Stimulated activated CD8-positive, alpha-beta memory T cell treated with anti-CD3 and anti-CD28 coated beads, Interleukin-15, amount 100 ng/mL, for 1 hour (primary cell): ENCODE data around the gene RASAL2.
"Not testable (repeated sequence)": the region's sequence is repeated elsewhere in the genome, so short reads cannot be mapped to it uniquely, and the experiment has no call there.

Source experiments
- DNase-seq: peaks from one replicate; pipeline ENCODE4 v3.0.0-alpha.2; 2020; ENCODE audit warnings: low read depth

RASAL2 gene

GRCh38 chr1:178071811-178072210 lies 22.1 kb upstream of the RASAL2 start:
- DNase-seq: no peak

GRCh38 chr1:178072326-178072725 lies 21.6 kb upstream of the RASAL2 start:
- no peak for DNase-seq

DNA sequence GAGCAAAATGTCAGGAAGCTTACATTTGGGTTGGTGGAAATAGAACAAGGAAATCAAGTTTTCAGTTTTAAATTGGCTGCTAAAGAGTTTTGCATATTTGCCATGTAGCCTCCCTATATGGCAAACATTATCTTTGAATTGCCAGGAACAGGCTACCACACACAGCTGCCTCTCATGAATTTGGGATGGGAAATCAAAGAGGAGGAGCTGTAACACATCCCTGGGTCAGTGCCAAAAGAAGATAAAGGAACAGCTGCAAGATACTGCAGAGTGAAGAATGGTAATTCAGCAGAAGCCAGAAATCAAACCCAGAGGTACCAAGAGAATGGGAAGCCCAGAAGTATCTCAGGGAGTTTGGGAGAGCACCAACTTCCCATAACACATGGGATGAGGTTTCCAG lies 18.6 kb upstream of the RASAL2 start:
- no peak for DNase-seq

GRCh38 chr1:178076607-178077006 lies 17.3 kb upstream of the RASAL2 start:
- DNase-seq: no peak

GRCh38 chr1:178077917-178078316 lies 16.0 kb upstream of the RASAL2 start:
- DNase-seq: no peak

DNA sequence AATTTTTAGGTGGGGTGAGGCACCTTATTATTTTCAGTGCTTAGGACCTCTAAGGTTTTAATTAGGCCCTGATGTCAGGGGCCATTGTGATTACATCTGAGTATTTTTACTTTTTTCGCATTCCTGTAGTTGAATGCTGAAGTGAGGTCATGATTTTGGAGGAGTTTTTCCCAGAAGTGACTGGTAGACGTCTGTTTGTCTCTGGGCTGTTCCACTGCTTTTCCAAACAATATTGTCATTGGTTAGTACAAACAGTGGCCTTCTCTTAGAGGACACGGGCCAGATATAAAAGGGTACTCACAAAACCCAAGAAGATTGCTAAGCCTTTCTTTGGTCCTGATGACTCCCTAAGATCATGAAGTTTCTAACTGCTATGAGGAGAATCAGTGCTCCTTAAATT lies 7.6 kb upstream of the RASAL2 start:
- DNase-seq: no peak

DNA sequence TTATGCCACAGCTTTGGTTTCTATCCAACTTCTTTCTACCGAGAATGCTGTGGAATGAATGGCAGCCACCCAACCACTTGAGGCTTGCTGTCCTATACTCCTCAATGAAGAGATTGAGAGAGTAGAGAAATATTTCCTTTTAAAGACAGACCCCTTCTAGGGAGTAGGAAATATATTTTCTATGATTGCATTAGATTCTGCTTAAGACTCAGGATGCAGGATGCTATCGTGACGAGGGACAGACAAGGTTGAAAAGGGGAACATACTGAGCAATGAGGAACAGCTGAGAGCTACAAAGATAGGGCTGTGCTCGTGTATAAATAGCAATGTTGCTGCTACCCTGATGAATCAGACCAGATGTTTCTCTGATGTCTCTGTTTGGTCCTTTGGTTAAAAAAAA lies 7.1 kb upstream of the RASAL2 start:
- no peak for DNase-seq

- no peak for DNase-seq
Observed at GRCh38 chr1:178088651-178089050, 5.3 kb upstream of the RASAL2 start.

DNA sequence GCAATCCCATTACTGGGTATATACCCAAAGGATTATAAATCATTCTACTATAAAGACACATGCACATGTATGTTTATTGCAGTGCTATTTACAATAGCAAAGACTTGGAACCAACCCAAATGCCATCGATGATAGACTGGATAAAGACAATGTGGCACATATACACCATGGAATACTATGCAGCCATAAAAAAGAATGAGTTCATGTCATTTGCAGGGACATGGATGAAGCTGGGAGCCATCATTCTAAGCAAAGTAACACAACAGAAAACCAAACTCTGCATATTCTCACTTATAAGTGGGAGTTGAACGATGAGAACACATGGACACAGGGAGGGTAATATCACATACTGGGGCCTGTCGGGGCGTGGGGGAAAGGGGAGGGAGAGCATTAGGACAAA lies 2.5 kb upstream of the RASAL2 start:
- not testable (repeated sequence) for DNase-seq

DNA sequence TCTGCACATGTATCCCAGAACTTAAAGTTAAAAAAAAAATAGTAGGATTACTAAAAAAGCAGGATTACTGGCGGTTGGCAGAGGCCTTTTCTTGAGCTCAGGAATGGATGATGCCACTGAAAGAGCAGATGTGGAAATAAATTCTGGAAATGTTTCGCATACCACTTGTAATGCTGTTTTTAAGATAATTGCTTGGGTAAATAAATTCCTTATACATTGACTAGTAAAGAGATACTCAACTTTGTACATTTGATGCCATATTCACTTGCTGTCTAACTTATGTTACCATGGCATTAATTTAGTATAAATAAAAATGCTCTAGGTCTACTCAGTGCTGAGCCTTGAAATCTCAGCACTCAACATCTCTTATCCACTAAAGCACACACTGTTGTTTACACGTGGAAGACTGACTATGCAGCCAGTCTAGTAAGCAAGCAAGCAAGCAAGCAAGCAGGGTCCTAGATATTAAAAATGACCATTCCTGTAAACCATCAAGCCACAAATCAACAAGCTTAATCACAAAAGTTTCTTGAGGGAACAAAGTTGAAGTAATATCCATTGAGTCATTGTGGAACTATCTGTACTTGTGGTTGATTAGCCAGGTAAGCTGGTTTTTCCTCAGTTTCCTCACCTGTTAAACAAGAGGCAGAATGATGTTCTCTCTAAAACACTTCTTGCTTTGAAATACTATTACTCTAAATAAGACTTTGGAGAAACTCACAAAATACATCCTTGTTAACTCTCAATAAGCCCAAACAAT lies 1.7 kb upstream of the RASAL2 start:
- DNase-seq: no peak

DNA sequence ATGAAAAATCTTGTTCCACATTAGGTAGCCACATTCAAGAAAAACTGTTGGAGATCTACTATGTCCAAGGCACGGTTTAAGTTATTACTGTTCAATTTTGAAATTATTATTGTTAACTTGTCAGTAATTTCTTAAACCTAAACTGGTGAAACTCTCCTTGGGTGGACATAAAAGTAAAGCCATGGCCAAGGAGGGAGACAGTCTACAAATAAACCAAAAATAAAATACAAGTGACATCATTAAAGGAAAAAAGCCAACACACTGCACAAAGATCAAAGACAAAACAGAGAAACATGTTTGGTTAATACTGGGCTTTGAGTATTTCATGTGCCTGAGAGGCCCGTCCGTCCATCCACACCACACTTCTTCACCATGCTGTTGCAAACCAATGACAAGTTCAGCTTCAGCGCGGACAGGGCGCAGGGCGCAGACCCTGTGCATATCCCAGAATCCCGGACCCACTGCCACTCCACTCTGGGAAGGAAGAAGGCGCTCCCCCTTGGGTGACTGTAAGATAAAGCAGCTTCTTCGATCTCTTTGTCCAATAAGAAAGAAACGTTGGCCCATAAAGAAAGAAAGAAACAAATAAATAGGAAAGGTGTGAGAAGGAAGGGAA lies 918 bp upstream of the RASAL2 start:
- DNase-seq: no peak

DNA sequence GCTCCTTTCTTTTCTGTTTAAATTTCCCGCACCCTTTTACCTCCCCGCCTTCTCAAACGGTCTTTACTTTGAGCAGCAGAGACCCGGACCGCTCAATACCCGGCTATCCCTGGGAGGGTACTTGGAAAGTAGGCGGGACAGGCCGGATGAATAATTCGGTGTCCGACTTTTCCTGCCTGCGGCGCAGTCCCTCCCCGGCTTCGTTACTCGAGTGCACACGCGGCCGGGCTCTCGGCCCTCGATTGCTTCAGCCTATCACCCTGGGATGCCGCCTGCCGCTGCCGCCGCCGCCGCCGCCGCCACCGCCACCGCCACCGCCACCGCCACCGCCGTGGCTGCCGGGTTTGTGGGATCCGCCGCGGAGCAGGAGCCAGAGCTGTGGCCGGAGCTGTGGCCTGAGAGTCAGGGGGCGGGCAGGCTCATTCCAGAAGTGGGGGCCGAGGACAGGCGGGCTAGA lies 382 bp upstream of the RASAL2 start:
- DNase-seq: no peak

GRCh38 chr1:178094739-178095645 lies 1.1 kb downstream of the RASAL2 start:
- no peak for DNase-seq

GRCh38 chr1:178096421-178096820 lies 2.5 kb downstream of the RASAL2 start:
- DNase-seq: no peak

GRCh38 chr1:178098262-178098661 lies 4.4 kb downstream of the RASAL2 start:
- no peak for DNase-seq

- no peak for DNase-seq
Observed at GRCh38 chr1:178101266-178101630, 7.3 kb downstream of the RASAL2 start.

- no peak for DNase-seq
Observed at GRCh38 chr1:178101654-178102053, 7.8 kb downstream of the RASAL2 start.

GRCh38 chr1:178102218-178102617 lies 8.3 kb downstream of the RASAL2 start:
- no peak for DNase-seq

DNA sequence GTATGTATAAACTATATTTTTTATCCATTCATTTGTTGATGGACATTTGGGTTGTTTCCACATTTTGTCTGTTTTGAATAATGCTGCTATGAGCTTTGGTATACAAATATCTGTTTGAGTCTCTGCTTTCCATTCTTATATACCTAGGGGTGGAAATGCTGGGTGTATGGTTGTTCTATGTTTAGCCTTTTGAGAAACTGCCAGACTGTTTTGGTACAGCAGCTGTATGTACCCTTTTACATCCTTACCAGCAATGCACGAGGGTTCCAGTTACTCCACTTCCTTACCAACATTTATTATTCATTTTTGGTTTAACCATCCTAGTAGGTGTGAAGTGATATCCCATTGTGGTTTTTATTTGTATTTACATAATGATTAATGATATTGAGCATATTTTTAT lies 13.9 kb downstream of the RASAL2 start:
- DNase-seq: no peak

- DNase-seq: no peak
Observed at GRCh38 chr1:178109348-178110143, 15.6 kb downstream of the RASAL2 start.

GRCh38 chr1:178115260-178115659 lies 21.4 kb downstream of the RASAL2 start:
- no peak for DNase-seq

DNA sequence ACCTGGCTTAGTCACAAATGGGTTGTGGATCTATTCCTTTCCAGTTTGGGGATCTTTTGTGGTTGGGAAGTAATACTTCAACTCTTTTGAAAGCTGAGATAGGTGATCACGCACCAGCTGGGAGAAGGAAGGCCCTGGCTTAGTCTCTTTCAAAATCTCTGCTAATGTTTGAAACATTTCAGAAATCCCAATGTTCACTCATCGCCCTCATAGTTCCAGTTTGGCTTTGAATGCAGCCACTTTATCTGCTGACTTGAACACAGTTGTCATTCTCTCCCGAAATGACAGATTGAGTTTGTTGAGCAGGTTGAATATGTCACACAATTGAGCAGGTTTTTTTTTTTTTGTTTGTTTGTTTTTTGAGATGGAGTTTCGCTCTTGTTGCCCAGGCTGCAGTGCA lies 24.6 kb downstream of the RASAL2 start:
- no peak for DNase-seq
